ENCODE results near the gene MAP6. TPM values are rescaled to one million over a fixed set of nuclear protein-coding genes. Genes with fewer than 3 reads are reported as not detected.

The MAP6 gene
- total RNA-seq, 2 donors from 2014 or later, result 2.6 to 3.4 TPM

DNA sequence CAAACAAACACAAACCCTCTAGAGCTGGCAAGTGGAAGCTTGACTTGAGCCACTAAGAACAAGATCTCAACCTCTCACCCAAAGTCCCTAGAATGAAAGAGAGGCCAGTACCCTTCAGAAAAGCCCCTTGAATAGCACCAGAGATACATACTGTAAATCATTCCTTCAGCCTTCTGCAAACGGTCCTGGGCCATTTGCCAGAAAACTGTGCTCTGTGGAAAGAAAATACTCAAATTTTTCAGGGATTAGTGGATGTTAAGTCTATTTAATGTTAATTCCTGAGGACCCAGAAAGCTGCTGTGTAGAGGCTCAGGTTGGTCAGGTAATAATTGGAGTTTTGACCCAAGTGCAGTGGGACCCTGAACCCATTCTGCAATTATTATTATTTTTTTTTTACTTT lies 89.9 kb downstream of the MAP6 start:
- Histone ChIP-seq H3K4me1 (peaks cover 14% of the 10 kb centered on the region), H3K36me3 (replicated peaks in 1 of 2; ENCODE audit: insufficient read depth in 1 of 2, low read depth in 2 of 2) (no peaks in the 10 kb centered on the region), H3K4me3 (no peak overlapping the region), H3K9me3 (no peaks in the 10 kb centered on the region), H3K27ac (no peak overlapping the region), H3K27me3 (no peaks in the 10 kb centered on the region)
- DNase-seq, result no peak
- TF ChIP-seq, protein P1, sequence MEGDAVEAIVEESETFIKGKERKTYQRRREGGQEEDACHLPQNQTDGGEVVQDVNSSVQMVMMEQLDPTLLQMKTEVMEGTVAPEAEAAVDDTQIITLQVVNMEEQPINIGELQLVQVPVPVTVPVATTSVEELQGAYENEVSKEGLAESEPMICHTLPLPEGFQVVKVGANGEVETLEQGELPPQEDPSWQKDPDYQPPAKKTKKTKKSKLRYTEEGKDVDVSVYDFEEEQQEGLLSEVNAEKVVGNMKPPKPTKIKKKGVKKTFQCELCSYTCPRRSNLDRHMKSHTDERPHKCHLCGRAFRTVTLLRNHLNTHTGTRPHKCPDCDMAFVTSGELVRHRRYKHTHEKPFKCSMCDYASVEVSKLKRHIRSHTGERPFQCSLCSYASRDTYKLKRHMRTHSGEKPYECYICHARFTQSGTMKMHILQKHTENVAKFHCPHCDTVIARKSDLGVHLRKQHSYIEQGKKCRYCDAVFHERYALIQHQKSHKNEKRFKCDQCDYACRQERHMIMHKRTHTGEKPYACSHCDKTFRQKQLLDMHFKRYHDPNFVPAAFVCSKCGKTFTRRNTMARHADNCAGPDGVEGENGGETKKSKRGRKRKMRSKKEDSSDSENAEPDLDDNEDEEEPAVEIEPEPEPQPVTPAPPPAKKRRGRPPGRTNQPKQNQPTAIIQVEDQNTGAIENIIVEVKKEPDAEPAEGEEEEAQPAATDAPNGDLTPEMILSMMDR (IDR thresholded peaks at IDR 0.05), result no peak
- TF ChIP-seq POLR2A (IDR thresholded peaks at IDR 0.05), result no peak
- ATAC-seq, result no peak
- 0 to 4% methylated on average over 1 of the region's 1 CpG for WGBS, 2 donors
- intact Hi-C loops (cut with DNase I), result no loop called here

DNA sequence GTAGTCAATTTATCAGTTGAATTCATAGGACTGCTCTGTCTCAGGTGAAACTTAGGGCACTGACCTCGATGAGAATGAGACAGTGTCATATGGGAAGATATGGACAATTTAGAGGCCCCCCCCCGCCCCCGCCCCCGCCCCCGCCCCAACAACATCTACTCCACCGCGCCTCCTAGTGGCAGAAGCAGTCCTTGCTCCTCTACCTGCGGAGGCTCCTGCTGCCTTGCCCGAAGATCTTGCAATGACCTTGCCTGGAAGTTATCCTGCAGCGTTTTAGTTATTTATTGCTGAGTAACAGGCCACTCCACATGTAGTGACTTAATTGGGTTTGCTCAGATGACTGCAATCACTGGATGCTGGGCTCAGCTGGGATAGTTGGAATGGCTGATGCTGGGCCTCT lies 91.6 kb downstream of the MAP6 start:
- no peaks in the 10 kb centered on the region for H3K9me3 ChIP-seq
- intact Hi-C loops (cut with DNase I), result no loop called here
- DNase-seq (peak; percentile 59 to 74 (median 64)), ATAC-seq (peak; percentile 39)
- WGBS, 2 donors, result 10 to 19% methylated on average over 4 to 10 of the region's 10 CpGs
- H3K27me3 ChIP-seq, result no peaks in the 10 kb centered on the region
- peaks cover 0 to 3% of the 10 kb centered on the region in 2 donors for H3K36me3 ChIP-seq (replicated peaks in 1 of 2; ENCODE audit: insufficient read depth in 1 of 2, low read depth in 2 of 2)
- peak overlapping the region in 3 of 4 donors; percentile 15 to 73 (median 67) for H3K27ac ChIP-seq
- no peak for TF ChIP-seq POLR2A (IDR thresholded peaks at IDR 0.05)
- TF ChIP-seq, protein P1 (IDR thresholded peaks at IDR 0.05), result peak; percentile 29 to 60 (median 35)
- peaks cover 1% of the 10 kb centered on the region for H3K4me1 ChIP-seq
- no peak overlapping the region for H3K4me3 ChIP-seq

GRCh38 chr11:75576499-75576918 lies 92.3 kb downstream of the MAP6 start:
- Histone ChIP-seq H3K4me1 (no peaks in the 10 kb centered on the region), H3K27me3 (no peaks in the 10 kb centered on the region), H3K9me3 (no peaks in the 10 kb centered on the region), H3K36me3 (replicated peaks in 1 of 2; ENCODE audit: insufficient read depth in 1 of 2, low read depth in 2 of 2) (peaks cover 6 to 9% of the 10 kb centered on the region in 2 donors), H3K27ac (peak overlapping the region in 3 of 4 donors; percentile 15 to 73 (median 67)), H3K4me3 (no peak overlapping the region)
- 28 to 37% methylated on average over 8 of the region's 8 CpGs for WGBS, 2 donors
- DNase-seq (peak in 3 of 4 donors; percentile 42 to 70 (median 59)), ATAC-seq (peak; percentile 77)
- TF ChIP-seq, protein P1 (IDR thresholded peaks at IDR 0.05), result no peak
- peak in 1 of 3 donors; percentile 36 for TF ChIP-seq POLR2A (IDR thresholded peaks at IDR 0.05)
- intact Hi-C loops (cut with DNase I), result no loop called here

- Histone ChIP-seq H3K9me3 (no peaks in the 10 kb centered on the region), H3K4me1 (no peaks in the 10 kb centered on the region), H3K27ac (peak overlapping the region in 3 of 4 donors; percentile 15 to 73 (median 67)), H3K4me3 (no peak overlapping the region), H3K27me3 (no peaks in the 10 kb centered on the region), H3K36me3 (replicated peaks in 1 of 2; ENCODE audit: insufficient read depth in 1 of 2, low read depth in 2 of 2) (peaks cover 7 to 9% of the 10 kb centered on the region in 2 donors)
- TF ChIP-seq, protein P1 (IDR thresholded peaks at IDR 0.05), result no peak
- no peak for TF ChIP-seq POLR2A (IDR thresholded peaks at IDR 0.05)
- WGBS, 2 donors, result 74 to 80% methylated on average over 6 of the region's 6 CpGs
- no peak for ATAC-seq
- intact Hi-C loops (cut with DNase I), result no loop called here
- DNase-seq, result no peak
Measured at GRCh38 chr11:75576017-75576416, 92.8 kb downstream of the MAP6 start.
